IPS DF 6.9 (cell line): ENCODE data around the gene CCL4.

ENCODE experiments used
- DNase-seq: peaks from one replicate; pipeline ENCODE4 v3.0.0-alpha.2; 2013; ENCODE audit warnings: low read depth, low spot score
- H3K27ac ChIP-seq: one replicate; pipeline ENCODE4 v1.5.1; 2013; ENCODE audit warnings: low read length, control low read depth
- H3K27me3 ChIP-seq: 2 replicates; pipeline ENCODE4 v1.6.1; 2013; ENCODE audit warnings: mild to moderate bottlenecking, low read length; ENCODE audit not compliant: control insufficient read depth, insufficient read depth
- H3K36me3 ChIP-seq: 2 replicates; pipeline ENCODE4 v1.6.1; 2013; ENCODE audit warnings: low read length; ENCODE audit not compliant: control insufficient read depth, insufficient read depth
- H3K4me1 ChIP-seq: 2 replicates; pipeline ENCODE4 v1.6.1; 2013; ENCODE audit warnings: low read length; ENCODE audit not compliant: control insufficient read depth, insufficient read depth
- H3K4me3 ChIP-seq: 2 replicates; pipeline ENCODE4 v1.5.1; 2013; ENCODE audit warnings: mild to moderate bottlenecking, low read length
- H3K9me3 ChIP-seq: 2 replicates; pipeline ENCODE4 v1.6.1; 2013; ENCODE audit warnings: low read length, inconsistent platforms; ENCODE audit not compliant: control insufficient read depth, insufficient read depth
- WGBS: extraction: QIAGEN DNeasy Blood & Tissue Kit; methylation state at CpG from one replicate; pipeline ENCODE4 v1.1.7; 2013; ENCODE audit warnings: mixed read lengths, missing lambda C conversion rate; ENCODE audit not compliant: insufficient read length, insufficient coverage; 5-methylcytosine and 5-hydroxymethylcytosine counted together

CCL4 gene

DNA sequence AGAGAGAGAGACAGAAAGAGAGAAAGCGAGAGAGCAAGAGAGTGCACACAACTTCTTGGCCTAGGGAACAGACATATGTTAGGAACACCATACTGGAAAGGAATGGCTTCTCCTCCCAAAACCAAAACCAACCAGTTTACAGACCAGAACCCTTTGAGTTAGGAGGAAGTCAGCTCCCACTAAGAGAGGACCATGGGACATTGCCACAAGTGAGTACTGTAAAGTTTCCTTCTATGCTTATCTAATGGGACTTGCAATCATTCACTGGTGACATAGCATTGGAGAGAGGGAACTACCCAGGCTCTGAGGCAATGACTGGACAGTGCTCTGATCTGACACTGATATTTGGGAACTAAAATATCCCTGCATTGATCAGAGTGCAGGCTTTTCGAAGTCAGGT, 40.4 kb downstream of the CCL4 start:
- Histone ChIP-seq H3K4me3 (no peak overlapping the region), H3K27me3 (no peaks in the 10 kb centered on the region), H3K27ac (no peak overlapping the region), H3K36me3 (no peaks in the 10 kb centered on the region), H3K4me1 (no peaks in the 10 kb centered on the region), H3K9me3 (no peaks in the 10 kb centered on the region)
- WGBS = no CpG with 5 or more reads among the region's 2 CpGs
- DNase-seq = no peak

DNA sequence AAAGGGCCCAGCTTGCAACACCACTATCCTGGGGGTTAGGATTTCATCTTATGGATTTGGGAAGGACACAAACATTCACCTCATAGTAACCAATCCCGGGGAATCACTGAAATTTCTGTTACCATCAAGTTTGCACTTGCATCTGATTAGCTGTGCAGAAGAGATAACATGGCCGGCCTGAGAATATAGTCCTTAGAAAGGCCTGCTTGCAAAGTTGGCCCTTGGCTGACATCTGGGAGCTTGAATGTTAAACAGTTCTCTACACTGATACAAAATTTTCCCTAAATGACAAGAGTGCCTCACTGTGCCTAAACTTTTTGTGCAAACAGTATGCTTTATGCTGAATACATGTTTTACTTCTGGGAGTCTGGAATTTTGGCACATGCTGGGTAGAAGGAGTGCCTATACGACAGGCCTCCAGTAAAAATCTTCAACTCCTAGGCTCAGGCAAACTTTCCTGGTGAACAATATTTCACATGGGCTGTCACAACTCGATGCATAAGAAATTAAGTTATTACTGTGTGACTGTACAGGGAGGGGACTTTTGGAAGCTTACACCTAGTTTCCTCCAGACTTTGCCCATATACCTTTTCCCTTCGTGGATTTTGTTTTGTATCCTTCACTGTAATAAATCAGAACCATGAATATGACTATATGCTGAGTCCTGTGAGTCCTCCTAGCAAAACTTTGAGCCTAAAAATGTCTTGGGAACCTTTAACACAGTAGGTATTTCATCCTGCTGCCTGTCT, 41.5 kb downstream of the CCL4 start:
- no peak for DNase-seq
- H3K4me3 ChIP-seq = no peak overlapping the region
- WGBS = no CpG with 5 or more reads among the region's 5 CpGs
- H3K9me3 ChIP-seq = no peaks in the 10 kb centered on the region
- H3K27me3 ChIP-seq = no peaks in the 10 kb centered on the region
- H3K36me3 ChIP-seq = no peaks in the 10 kb centered on the region
- no peaks in the 10 kb centered on the region for H3K4me1 ChIP-seq
- H3K27ac ChIP-seq = no peak overlapping the region

DNA sequence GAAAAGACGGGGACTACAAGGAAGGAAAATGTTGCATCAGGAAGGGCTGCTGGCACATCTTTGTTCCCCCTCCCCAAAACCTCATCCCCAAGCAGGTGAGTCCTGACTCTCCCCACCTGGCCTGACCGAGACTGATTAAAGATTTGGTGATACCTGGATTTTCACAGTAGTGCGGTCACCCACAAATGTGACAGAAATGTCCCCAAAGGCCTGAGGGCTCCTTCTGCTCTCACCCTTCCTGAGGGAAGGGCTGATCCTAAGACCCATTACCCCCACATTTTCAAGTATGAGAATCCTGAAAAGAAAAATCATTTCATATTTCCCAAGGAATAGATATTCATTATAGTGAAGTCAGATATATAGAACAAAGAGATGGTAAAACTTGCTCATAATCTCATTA, 44.0 kb downstream of the CCL4 start:
- Histone ChIP-seq H3K27ac (no peak overlapping the region), H3K9me3 (no peaks in the 10 kb centered on the region), H3K4me3 (no peak overlapping the region), H3K4me1 (no peaks in the 10 kb centered on the region), H3K27me3 (no peaks in the 10 kb centered on the region), H3K36me3 (no peaks in the 10 kb centered on the region)
- no peak for DNase-seq
- WGBS = no CpG with 5 or more reads among the region's 3 CpGs

DNA sequence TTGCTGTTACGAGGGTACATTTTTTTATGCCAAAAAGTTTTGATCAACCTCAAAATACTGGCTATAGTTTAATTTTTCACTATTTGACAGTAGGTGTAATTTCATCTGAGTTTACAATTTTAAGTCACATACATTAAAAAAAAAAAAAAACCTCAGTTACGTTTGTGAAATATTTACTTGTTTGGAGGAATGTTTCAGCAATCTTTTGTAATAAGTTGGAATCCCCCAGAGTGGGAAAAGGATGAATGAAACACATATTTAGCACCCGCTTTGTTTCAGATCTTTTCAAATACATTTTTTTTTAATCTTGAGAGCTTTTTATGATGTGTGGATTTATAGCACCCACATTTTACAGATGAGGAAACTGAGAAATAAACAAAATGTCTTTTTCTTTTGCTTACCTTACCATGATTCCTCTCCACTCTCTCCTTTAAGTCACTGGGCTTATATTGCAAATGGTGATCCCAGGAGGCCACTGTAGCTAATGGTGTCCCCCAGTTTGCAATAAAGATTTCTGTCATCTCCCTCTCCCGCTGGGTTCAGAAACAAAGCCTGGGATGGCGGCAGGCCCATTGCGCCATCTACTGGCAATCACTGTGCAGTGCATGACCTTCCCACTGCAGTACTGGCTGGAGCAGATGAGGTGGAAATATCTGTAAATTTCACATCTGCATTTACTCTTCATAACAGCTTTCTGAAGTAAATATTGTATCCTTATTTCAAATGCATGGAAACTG, 45.1 kb downstream of the CCL4 start:
- Histone ChIP-seq H3K4me1 (no peaks in the 10 kb centered on the region), H3K36me3 (no peaks in the 10 kb centered on the region), H3K27ac (no peak overlapping the region), H3K27me3 (no peaks in the 10 kb centered on the region), H3K4me3 (no peak overlapping the region), H3K9me3 (no peaks in the 10 kb centered on the region)
- peak; percentile 35 for DNase-seq
- WGBS = no CpG with 5 or more reads among the region's 6 CpGs

DNA sequence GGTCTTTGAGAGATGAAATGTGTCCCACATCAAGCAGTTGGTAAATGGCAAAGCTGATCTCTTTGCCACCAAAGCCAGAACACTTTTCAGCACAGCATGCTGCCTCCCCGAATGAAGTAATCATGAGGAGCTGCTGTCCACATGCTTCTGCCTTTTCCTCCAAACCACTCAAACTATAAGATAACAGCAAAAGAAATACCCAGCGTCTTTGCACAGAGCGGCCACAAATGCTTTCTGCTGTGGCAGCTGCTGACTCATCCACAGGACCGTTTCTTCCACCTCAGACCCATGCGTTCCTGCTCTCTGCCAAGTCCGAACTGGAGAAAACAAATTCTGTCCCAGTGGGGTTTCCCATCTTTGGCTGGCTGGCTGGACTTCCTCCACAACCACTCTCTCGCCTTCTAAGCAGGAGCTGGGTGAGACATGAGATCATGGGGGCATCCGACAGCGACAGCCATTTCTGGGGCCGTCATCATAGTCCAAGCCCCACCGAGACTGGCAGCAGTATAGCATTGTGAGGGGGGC, 45.7 kb downstream of the CCL4 start:
- DNase-seq = no peak
- Histone ChIP-seq H3K36me3 (no peaks in the 10 kb centered on the region), H3K27me3 (no peaks in the 10 kb centered on the region), H3K4me1 (no peaks in the 10 kb centered on the region), H3K27ac (no peak overlapping the region), H3K4me3 (no peak overlapping the region), H3K9me3 (no peaks in the 10 kb centered on the region)
- WGBS = no CpG with 5 or more reads among the region's 11 CpGs

DNA sequence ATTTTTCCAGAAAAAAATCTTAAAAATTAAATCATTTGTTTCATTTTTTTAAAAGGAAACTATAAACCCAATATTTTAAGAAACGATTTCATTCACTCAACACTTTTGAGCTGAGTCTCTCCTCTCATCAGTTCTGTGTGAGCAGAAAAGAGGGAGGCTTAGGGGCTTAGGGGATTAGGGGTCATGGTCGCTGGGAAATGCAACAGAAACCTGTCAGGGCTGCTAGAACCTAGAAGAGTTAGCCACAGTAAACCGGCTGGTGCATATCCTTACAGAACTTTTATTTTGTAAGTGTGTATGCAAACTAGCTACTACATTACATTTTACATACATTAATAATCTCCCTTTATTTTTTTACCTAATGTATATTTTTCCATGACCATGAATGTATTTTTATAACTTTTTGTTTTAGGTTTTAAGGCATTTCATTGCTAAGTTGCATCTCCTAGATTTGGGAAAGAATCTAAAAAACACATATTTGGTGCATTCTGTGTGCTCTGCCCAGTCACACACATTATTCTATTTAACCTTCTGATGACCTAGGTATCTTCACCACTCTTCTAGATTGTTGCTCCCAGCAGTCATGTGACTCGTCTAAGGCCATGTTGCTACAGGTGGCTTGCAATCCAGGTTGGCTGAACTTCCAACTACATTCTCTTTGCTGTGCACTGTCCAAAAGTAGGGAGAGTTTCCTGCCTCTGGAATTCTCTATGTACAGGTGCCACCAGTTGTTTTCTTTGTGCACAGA, 48.4 kb downstream of the CCL4 start:
- no peak overlapping the region for H3K4me3 ChIP-seq
- no peak for DNase-seq
- H3K36me3 ChIP-seq = no peaks in the 10 kb centered on the region
- no peaks in the 10 kb centered on the region for H3K9me3 ChIP-seq
- no CpG with 5 or more reads among the region's 4 CpGs for WGBS
- no peaks in the 10 kb centered on the region for H3K4me1 ChIP-seq
- no peaks in the 10 kb centered on the region for H3K27me3 ChIP-seq
- no peak overlapping the region for H3K27ac ChIP-seq

DNA sequence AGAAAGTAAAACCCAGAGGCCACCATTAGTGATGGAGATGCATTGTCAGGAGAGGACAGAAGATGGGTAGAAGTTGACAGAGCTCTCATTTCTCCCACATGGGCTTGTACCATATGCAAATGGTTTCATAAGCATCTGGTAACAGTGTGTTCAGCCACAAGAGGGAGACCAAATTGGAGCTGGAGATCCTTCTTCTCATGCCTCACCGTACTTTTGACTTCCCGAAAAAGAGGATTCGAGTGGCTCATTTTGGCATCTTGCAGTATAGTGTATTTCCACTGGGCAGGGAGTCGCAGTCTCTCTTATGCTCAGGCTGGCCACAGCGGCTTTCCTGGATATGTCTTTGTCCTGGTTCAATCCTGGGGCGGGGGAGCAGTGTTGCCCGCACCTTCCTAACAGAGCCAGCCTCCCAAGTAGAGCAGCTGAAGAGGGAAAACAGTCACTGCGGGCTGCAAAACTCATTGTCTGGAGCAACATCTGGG, 49.1 kb downstream of the CCL4 start:
- Histone ChIP-seq H3K36me3 (no peaks in the 10 kb centered on the region), H3K27me3 (no peaks in the 10 kb centered on the region), H3K9me3 (no peaks in the 10 kb centered on the region), H3K4me3 (no peak overlapping the region), H3K4me1 (no peaks in the 10 kb centered on the region), H3K27ac (no peak overlapping the region)
- WGBS = no CpG with 5 or more reads among the region's 8 CpGs
- no peak for DNase-seq

DNA sequence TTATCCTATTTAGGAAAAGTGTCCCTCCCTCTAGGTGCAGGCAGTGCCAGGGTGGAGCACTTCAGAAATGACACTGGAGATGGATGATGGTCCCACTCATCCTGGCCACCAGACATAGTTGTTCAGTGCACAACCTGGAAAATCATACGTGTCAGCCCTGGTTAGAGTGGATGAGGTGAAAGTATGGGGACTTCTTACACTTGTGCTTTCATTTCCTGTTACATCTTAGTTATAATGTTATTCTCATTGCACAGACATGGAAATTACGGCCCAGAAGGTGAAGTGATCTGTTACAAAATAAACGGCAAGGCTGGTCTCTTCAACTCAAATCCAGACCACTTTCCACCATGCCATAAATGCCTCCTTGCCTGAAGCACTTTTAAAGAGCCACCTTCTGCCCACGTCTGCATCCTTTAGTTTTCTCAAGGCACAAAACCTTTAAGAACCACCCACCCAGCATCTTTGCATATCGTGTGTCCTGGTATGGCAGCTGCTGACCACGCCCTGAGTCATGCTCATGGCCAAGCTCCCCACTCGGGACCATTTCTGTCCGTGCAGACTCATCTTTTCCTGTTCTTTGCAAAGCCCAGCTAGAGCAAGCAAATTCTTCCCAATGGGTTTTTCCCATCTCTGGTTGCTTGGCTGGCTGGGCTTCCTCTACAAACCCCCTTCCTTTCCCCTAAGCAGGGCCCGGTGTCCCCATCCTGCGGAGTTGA, 50.4 kb downstream of the CCL4 start:
- H3K4me1 ChIP-seq = no peaks in the 10 kb centered on the region
- no peaks in the 10 kb centered on the region for H3K36me3 ChIP-seq
- no peak overlapping the region for H3K27ac ChIP-seq
- no CpG with 5 or more reads among the region's 10 CpGs for WGBS
- DNase-seq = no peak
- H3K4me3 ChIP-seq = no peak overlapping the region
- no peaks in the 10 kb centered on the region for H3K27me3 ChIP-seq
- H3K9me3 ChIP-seq = no peaks in the 10 kb centered on the region
